Bronchial epithelial cell (primary cell): ENCODE results near the gene MVD. TPM values are rescaled to one million over a fixed set of nuclear protein-coding genes. Genes with fewer than 3 reads are reported as not detected.
A peak's percentile ranks its signal among the peaks of the same experiment; 100 is the strongest.
"Not testable (repeated sequence)": the region's sequence is repeated elsewhere in the genome, so short reads cannot be mapped to it uniquely, and the experiment has no call there.

ENCODE experiments used
- DNase-seq: peaks from one replicate; pipeline ENCODE4 v3.0.0-alpha.2; 2010; ENCODE audit warnings: low read depth
- FAIRE-seq: peaks from 2 replicates; lab custom pipeline; 2011; peaks lifted over from hg19 to GRCh38; lab: Jason Lieb, UNC
- H3K27me3 ChIP-seq: 2 replicates; pipeline ENCODE4 v1.5.1; 2011; ENCODE audit warnings: low read length; ENCODE audit not compliant: control insufficient read depth, insufficient read depth
- H3K36me3 ChIP-seq: 2 replicates; pipeline ENCODE4 v1.5.1; 2011; ENCODE audit warnings: low read length; ENCODE audit not compliant: control insufficient read depth, insufficient read depth
- H3K4me3 ChIP-seq: 2 replicates; pipeline ENCODE4 v1.5.1; 2011; ENCODE audit warnings: mild to moderate bottlenecking, low read depth, low read length, control low read depth
- total RNA-seq: library from RNA; depleted of rRNA; stranded (reverse); fragments of >200 nt; gene quantifications from 2 replicates; pipeline ENCODE4 v1.2.1, GENCODE V29; 2014
- TF ChIP-seq, protein P1 (sequence below): IDR thresholded peaks from 2 replicates; pipeline ENCODE4 v1.5.1; 2011; ENCODE audit warnings: mild to moderate bottlenecking, moderate library complexity, low read length, control low read depth, inconsistent platforms; ENCODE audit not compliant: insufficient read depth, severe bottlenecking

The MVD gene
- total RNA-seq, 1 donor from 2014 or later: 56.6 TPM

DNA sequence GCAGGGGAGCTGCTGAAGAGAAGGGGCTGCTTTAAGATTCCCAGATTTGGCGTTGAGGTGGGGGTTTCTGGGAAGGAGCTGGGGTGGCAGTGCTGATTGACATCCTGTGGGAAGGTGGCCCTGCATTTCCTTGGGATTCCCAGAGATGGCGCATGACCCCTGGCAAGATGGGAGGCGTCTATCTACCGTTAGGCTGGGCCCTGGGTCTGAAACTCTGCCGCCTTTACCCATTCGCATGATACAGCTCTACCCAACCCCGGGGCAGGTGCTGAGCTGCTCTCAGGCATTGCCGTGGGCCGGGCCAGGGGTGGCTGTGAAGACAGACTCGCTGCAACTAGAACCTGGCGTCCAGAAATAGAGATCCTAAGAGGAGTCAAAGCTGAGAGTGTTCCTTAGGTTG, 9.9 kb upstream of the MVD start:
- TF ChIP-seq, protein P1, sequence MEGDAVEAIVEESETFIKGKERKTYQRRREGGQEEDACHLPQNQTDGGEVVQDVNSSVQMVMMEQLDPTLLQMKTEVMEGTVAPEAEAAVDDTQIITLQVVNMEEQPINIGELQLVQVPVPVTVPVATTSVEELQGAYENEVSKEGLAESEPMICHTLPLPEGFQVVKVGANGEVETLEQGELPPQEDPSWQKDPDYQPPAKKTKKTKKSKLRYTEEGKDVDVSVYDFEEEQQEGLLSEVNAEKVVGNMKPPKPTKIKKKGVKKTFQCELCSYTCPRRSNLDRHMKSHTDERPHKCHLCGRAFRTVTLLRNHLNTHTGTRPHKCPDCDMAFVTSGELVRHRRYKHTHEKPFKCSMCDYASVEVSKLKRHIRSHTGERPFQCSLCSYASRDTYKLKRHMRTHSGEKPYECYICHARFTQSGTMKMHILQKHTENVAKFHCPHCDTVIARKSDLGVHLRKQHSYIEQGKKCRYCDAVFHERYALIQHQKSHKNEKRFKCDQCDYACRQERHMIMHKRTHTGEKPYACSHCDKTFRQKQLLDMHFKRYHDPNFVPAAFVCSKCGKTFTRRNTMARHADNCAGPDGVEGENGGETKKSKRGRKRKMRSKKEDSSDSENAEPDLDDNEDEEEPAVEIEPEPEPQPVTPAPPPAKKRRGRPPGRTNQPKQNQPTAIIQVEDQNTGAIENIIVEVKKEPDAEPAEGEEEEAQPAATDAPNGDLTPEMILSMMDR: peak; percentile 67
- DNase-seq (peak; percentile 12), FAIRE-seq (no peak)
- no peak overlapping the region for H3K4me3 ChIP-seq
- no peaks in the 10 kb centered on the region for H3K27me3 ChIP-seq
- no peaks in the 10 kb centered on the region for H3K36me3 ChIP-seq

GRCh38 chr16:88671806-88672205, 8.9 kb upstream of the MVD start:
- no peaks in the 10 kb centered on the region for H3K36me3 ChIP-seq
- TF ChIP-seq, protein P1: no peak
- FAIRE-seq: no peak
- DNase-seq: no peak
- H3K27me3 ChIP-seq: no peaks in the 10 kb centered on the region
- H3K4me3 ChIP-seq: no peak overlapping the region

DNA sequence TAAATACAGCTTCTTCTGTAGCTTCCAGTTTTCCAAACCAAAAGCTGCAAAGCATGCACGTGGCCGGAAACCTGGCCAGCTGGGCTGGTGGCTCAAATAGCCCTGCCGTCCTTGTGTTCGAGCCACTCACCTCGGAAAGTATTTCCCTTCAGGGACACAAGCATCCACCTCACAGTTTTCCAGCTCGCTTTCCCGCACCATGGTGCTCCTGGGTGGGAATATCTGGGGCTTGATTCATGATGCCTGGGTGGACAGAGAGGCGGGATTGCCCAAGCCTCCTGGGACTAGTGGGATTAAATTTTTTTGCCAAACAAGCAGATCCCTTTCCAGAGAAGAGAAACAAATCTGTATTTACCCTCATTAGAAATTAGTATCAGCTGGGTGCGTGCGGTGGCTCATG, 7.1 kb upstream of the MVD start:
- TF ChIP-seq, protein P1: no peak
- no peak overlapping the region for H3K4me3 ChIP-seq
- H3K36me3 ChIP-seq: no peaks in the 10 kb centered on the region
- FAIRE-seq (no peak), DNase-seq (no peak)
- H3K27me3 ChIP-seq: no peaks in the 10 kb centered on the region

DNA sequence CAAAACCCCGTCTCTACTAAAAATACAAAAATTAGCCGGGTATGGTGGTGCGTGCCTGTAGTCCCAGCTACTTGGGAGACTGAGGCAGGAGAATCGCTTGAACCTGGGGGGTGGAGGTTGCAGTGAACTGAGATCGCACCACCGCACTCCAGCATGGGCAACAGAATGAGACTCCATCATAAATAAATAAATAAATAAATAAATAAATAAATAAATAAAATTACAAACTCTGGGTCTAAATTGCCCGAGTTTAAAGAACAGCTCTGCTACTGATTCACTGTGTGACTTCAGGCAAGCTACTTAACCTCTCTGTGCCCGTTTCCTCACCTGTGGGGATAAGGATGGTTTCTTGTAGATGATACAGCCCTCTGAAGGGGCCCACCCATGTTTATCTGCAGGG, 6.6 kb upstream of the MVD start:
- H3K36me3 ChIP-seq, DNase-seq, FAIRE-seq, H3K4me3 ChIP-seq, H3K27me3 ChIP-seq: not testable (repeated sequence)

DNA sequence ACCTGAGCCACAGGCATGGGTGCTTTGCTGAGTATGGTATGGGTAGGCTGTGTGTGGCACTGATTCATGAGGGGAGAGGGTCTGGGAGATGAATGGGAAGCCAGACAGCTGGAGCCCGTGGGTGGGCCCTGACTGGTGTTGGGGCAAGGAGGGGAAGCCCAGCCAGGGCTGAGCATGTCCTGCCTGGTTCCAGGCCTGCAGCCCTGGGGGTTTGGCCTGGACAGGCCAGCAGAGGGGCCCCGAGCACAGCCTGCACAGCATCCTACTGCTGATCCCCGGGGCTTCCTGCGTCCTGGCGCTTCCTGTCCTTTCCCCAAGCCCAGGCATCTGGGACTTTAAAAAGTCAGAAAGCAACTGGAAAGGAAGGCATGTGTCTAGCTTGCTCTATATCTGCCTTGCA, 4.6 kb upstream of the MVD start:
- TF ChIP-seq, protein P1: no peak
- H3K4me3 ChIP-seq: no peak overlapping the region
- FAIRE-seq (no peak), DNase-seq (no peak)
- H3K36me3 ChIP-seq: no peaks in the 10 kb centered on the region
- no peaks in the 10 kb centered on the region for H3K27me3 ChIP-seq

- no peak for DNase-seq
- H3K4me3 ChIP-seq: no peak overlapping the region
- TF ChIP-seq, protein P1: no peak
- FAIRE-seq: no peak
- no peaks in the 10 kb centered on the region for H3K27me3 ChIP-seq
- H3K36me3 ChIP-seq: no peaks in the 10 kb centered on the region
These were observed 2.7 kb upstream of the MVD start for GRCh38 chr16:88665570-88665969.
